Fibroblast of lung (primary cell): Measurements from ENCODE around the gene SLC22A1. TPM values are rescaled to one million over a fixed set of nuclear protein-coding genes. Genes with fewer than 3 reads are reported as not detected.
"Not testable (repeated sequence)": the region's sequence is repeated elsewhere in the genome, so short reads cannot be mapped to it uniquely, and the experiment has no call there.

ENCODE experiments used
- DNase-seq, 2 donors: peaks; one replicate each; pipeline versions ENCODE4 v3.0.0 to v3.0.0-alpha.2; 2010; ENCODE audit warnings: low read depth in 2 of 2
- H2AFZ ChIP-seq: 2 replicates; pipeline ENCODE4 v1.5.1; 2012; ENCODE audit warnings: low read length, control low read depth, inconsistent platforms
- H3K27ac ChIP-seq: 2 replicates; pipeline ENCODE4 v1.5.1; 2011; ENCODE audit warnings: low read length, control low read depth; ENCODE audit not compliant: insufficient read depth
- H3K27me3 ChIP-seq: 2 replicates; pipeline ENCODE4 v1.5.1; 2011; ENCODE audit warnings: mild to moderate bottlenecking, low read length; ENCODE audit not compliant: control insufficient read depth, insufficient read depth
- H3K36me3 ChIP-seq: 2 replicates; pipeline ENCODE4 v1.5.1; 2011; ENCODE audit warnings: low read length; ENCODE audit not compliant: control insufficient read depth, insufficient read depth
- H3K4me1 ChIP-seq: 2 replicates; pipeline ENCODE4 v1.5.1; 2011; ENCODE audit warnings: low read length; ENCODE audit not compliant: control insufficient read depth, insufficient read depth; ENCODE audit errors: extremely low read depth
- H3K4me2 ChIP-seq: 2 replicates; pipeline ENCODE4 v1.5.1; 2011; ENCODE audit warnings: low read length, control low read depth; ENCODE audit not compliant: insufficient read depth; ENCODE audit errors: extremely low read depth
- H3K4me3 ChIP-seq, 4 experiments: fragments of 200-600 bp in 1 of 4; sonication (generic) in 1 of 4; replicated peaks in 1 of 4; 2 replicates each; pipeline ENCODE4 v1.5.1; 2011 to 2016; ENCODE audit warnings: low read length in 4 of 4, low read depth in 3 of 4, mild to moderate bottlenecking in 3 of 4, control low read depth in 2 of 4, inconsistent platforms in 1 of 4, mixed read lengths in 1 of 4; ENCODE audit not compliant: insufficient read depth in 1 of 4; ENCODE audit errors: control extremely low read depth in 1 of 4
- H3K79me2 ChIP-seq: 2 replicates; pipeline ENCODE4 v1.5.1; 2012; ENCODE audit warnings: mild to moderate bottlenecking, low read length, inconsistent platforms; ENCODE audit not compliant: control insufficient read depth, insufficient read depth
- H3K9ac ChIP-seq: 2 replicates; pipeline ENCODE4 v1.5.1; 2011; ENCODE audit warnings: mild to moderate bottlenecking, low read length, control low read depth; ENCODE audit not compliant: insufficient read depth
- H3K9me3 ChIP-seq: 2 replicates; pipeline ENCODE4 v1.5.1; 2012; ENCODE audit warnings: low read depth, low read length; ENCODE audit not compliant: control insufficient read depth, insufficient read depth
- H4K20me1 ChIP-seq: 2 replicates; pipeline ENCODE4 v1.5.1; 2011; ENCODE audit warnings: low read length; ENCODE audit not compliant: control insufficient read depth, insufficient read depth; ENCODE audit errors: extremely low read depth
- CTCF ChIP-seq, 2 donors: IDR thresholded peaks in 1 of 2; conservative IDR thresholded peaks in 1 of 2; 1 replicate in 1 of 2; 2 replicates in 1 of 2; pipeline ENCODE4 v1.5.1; 2011 to 2012; ENCODE audit warnings: low read length in 2 of 2, control low read depth in 1 of 2, inconsistent platforms in 1 of 2, low read depth in 1 of 2, mild to moderate bottlenecking in 1 of 2
- EZH2 ChIP-seq: IDR thresholded peaks from 2 replicates; pipeline ENCODE4 v1.5.1; 2012; ENCODE audit warnings: low read length, control low read depth, mild to moderate bottlenecking; ENCODE audit errors: missing control alignments
- polyA plus RNA-seq, 2 donors: library from polyadenylated mRNA; depleted of rRNA in 1 of 2; stranded (reverse) in 1 of 2; unstranded in 1 of 2; fragments of >200 nt; gene quantifications; 2 replicates each; pipeline ENCODE4 v1.2.1, GENCODE V29; 2011 to 2012; ENCODE audit warnings: missing spikeins in 1 of 2
- total RNA-seq: library from RNA; depleted of rRNA; stranded (reverse); fragments of >200 nt; gene quantifications from 2 replicates; pipeline ENCODE4 v1.2.1, GENCODE V29; 2014

Gene SLC22A1
- total and polyA plus RNA-seq, 2 donors (not counting 1 experiment from before 2014, with no cell fraction given) = 0.06 to 0.50 TPM

- H3K9ac ChIP-seq = no peak overlapping the region
- H3K4me2 ChIP-seq = no peak overlapping the region
- no peaks in the 10 kb centered on the region for H3K36me3 ChIP-seq
- no peaks in the 10 kb centered on the region for H3K79me2 ChIP-seq
- H4K20me1 ChIP-seq = no peaks in the 10 kb centered on the region
- no peaks in the 10 kb centered on the region for H3K4me1 ChIP-seq
- H3K9me3 ChIP-seq = no peaks in the 10 kb centered on the region
- H3K27me3 ChIP-seq = no peaks in the 10 kb centered on the region
- no peak overlapping the region for H3K4me3 ChIP-seq
- TF ChIP-seq CTCF (conservative IDR thresholded peaks at IDR 0.05 in 1 of 2, IDR thresholded peaks at IDR 0.05 in 1 of 2; ENCODE audit: low read depth in 1 of 2, low read length in 2 of 2) (no peak), EZH2 (no peak)
- no peak overlapping the region for H2AFZ ChIP-seq
- DNase-seq = no peak
- H3K27ac ChIP-seq = no peak overlapping the region
These were observed 40.5 kb downstream of the SLC22A1 start for GRCh38 chr6:160162030-160162566.

- no peaks in the 10 kb centered on the region for H3K27me3 ChIP-seq
- no peak overlapping the region for H3K9ac ChIP-seq
- no peaks in the 10 kb centered on the region for H3K4me1 ChIP-seq
- no peak overlapping the region for H2AFZ ChIP-seq
- no peak overlapping the region for H3K4me3 ChIP-seq
- DNase-seq = no peak
- no peak overlapping the region for H3K4me2 ChIP-seq
- no peaks in the 10 kb centered on the region for H3K36me3 ChIP-seq
- TF ChIP-seq EZH2 (no peak), CTCF (conservative IDR thresholded peaks at IDR 0.05 in 1 of 2, IDR thresholded peaks at IDR 0.05 in 1 of 2; ENCODE audit: low read depth in 1 of 2, low read length in 2 of 2) (no peak)
- H3K79me2 ChIP-seq = no peaks in the 10 kb centered on the region
- no peak overlapping the region for H3K27ac ChIP-seq
- no peaks in the 10 kb centered on the region for H4K20me1 ChIP-seq
- H3K9me3 ChIP-seq = no peaks in the 10 kb centered on the region
These were observed 41.8 kb downstream of the SLC22A1 start for GRCh38 chr6:160163425-160163824.

- Histone ChIP-seq H3K4me3 (no peak overlapping the region), H4K20me1 (no peaks in the 10 kb centered on the region), H3K4me1 (no peaks in the 10 kb centered on the region), H2AFZ (no peak overlapping the region), H3K27ac (no peak overlapping the region), H3K79me2 (no peaks in the 10 kb centered on the region), H3K4me2 (no peak overlapping the region), H3K36me3 (no peaks in the 10 kb centered on the region), H3K27me3 (no peaks in the 10 kb centered on the region), H3K9me3 (no peaks in the 10 kb centered on the region), H3K9ac (no peak overlapping the region)
- TF ChIP-seq EZH2 (no peak), CTCF (conservative IDR thresholded peaks at IDR 0.05 in 1 of 2, IDR thresholded peaks at IDR 0.05 in 1 of 2; ENCODE audit: low read depth in 1 of 2, low read length in 2 of 2) (no peak)
- DNase-seq = no peak
These were observed 42.3 kb downstream of the SLC22A1 start for GRCh38 chr6:160163912-160164311.

GRCh38 chr6:160165928-160166327 lies 44.3 kb downstream of the SLC22A1 start:
- H3K27ac ChIP-seq, H3K27me3 ChIP-seq, H4K20me1 ChIP-seq, H2AFZ ChIP-seq, H3K4me2 ChIP-seq, H3K9ac ChIP-seq, DNase-seq, H3K4me3 ChIP-seq, H3K4me1 ChIP-seq, H3K36me3 ChIP-seq, H3K79me2 ChIP-seq, H3K9me3 ChIP-seq: not testable (repeated sequence)
